HEK293 (cell line): Measurements from ENCODE around the gene KRTDAP.
A peak's percentile ranks its signal among the peaks of the same experiment; 100 is the strongest.

ENCODE experiments used
- GLI2 ChIP-seq: fragments of 450-650 bp; formaldehyde crosslinking; IDR thresholded peaks from 2 replicates; pipeline ENCODE4; 2017; ENCODE audit warnings: missing biosample characterization, missing genetic modification characterization, low read depth, borderline replicate concordance
- GLI4 ChIP-seq: fragments of 450-650 bp; formaldehyde crosslinking; IDR thresholded peaks from 2 replicates; pipeline ENCODE4 v1.5.1; 2016; ENCODE audit warnings: missing biosample characterization, missing genetic modification characterization
- KLF10 ChIP-seq: fragments of 450-650 bp; IDR thresholded peaks from 2 replicates; pipeline ENCODE4 v1.5.1; 2018; ENCODE audit warnings: missing biosample characterization, mild to moderate bottlenecking, missing genetic modification characterization
- KLF7 ChIP-seq: fragments of 450-650 bp; formaldehyde crosslinking; IDR thresholded peaks from 2 replicates; pipeline ENCODE4 v1.5.1; 2016; ENCODE audit warnings: missing biosample characterization, missing genetic modification characterization, borderline replicate concordance
- OSR2 ChIP-seq: fragments of 450-650 bp; formaldehyde crosslinking; IDR thresholded peaks from 2 replicates; pipeline ENCODE4 v1.5.1; 2016; ENCODE audit warnings: missing biosample characterization, missing genetic modification characterization
- PBX3 ChIP-seq: sonication (generic); formaldehyde crosslinking; IDR thresholded peaks from 2 replicates; pipeline ENCODE4 v1.8.1; 2022; ENCODE audit warnings: mild to moderate bottlenecking, moderate library complexity, missing genetic modification reagents
- SETDB1 ChIP-seq: IDR thresholded peaks from one replicate; pipeline ENCODE4 v1.6.1; 2017; ENCODE audit warnings: mild to moderate bottlenecking, low read length, moderate library complexity, mixed read lengths; ENCODE audit not compliant: insufficient read length
- ZBTB48 ChIP-seq: fragments of 450-650 bp; formaldehyde crosslinking; IDR thresholded peaks from 2 replicates; pipeline ENCODE4 v1.5.1; 2016; ENCODE audit warnings: missing biosample characterization, missing genetic modification characterization
- ZBTB49 ChIP-seq: fragments of 450-650 bp; formaldehyde crosslinking; IDR thresholded peaks from 2 replicates; pipeline ENCODE4 v1.5.1; 2016; ENCODE audit warnings: missing biosample characterization, missing genetic modification characterization, low read depth
- ZEB2 ChIP-seq: fragments of 450-650 bp; formaldehyde crosslinking; IDR thresholded peaks from 2 replicates; pipeline ENCODE4 v1.5.1; 2016; ENCODE audit warnings: missing biosample characterization, missing genetic modification characterization
- ZFP3 ChIP-seq: fragments of 450-650 bp; formaldehyde crosslinking; IDR thresholded peaks from 2 replicates; pipeline ENCODE4 v1.5.1; 2016; ENCODE audit warnings: low read depth, missing biosample characterization, missing genetic modification characterization
- ZNF175 ChIP-seq: fragments of 450-650 bp; formaldehyde crosslinking; IDR thresholded peaks from 2 replicates; pipeline ENCODE4 v1.5.1; 2016; ENCODE audit warnings: missing biosample characterization, missing genetic modification characterization
- ZNF23 ChIP-seq: fragments of 450-650 bp; formaldehyde crosslinking; IDR thresholded peaks from 2 replicates; pipeline ENCODE4 v1.5.1; 2016; ENCODE audit warnings: missing biosample characterization, missing genetic modification characterization, borderline replicate concordance
- ZNF24 ChIP-seq: fragments of 450-650 bp; formaldehyde crosslinking; IDR thresholded peaks from 2 replicates; pipeline ENCODE4 v1.5.1; 2016; ENCODE audit warnings: missing biosample characterization, missing genetic modification characterization
- ZNF280C ChIP-seq: fragments of 450-650 bp; formaldehyde crosslinking; IDR thresholded peaks from 2 replicates; pipeline ENCODE4 v1.5.1; 2016; ENCODE audit warnings: missing biosample characterization, missing genetic modification characterization
- ZNF311 ChIP-seq: fragments of 450-650 bp; formaldehyde crosslinking; IDR thresholded peaks from 2 replicates; pipeline ENCODE4 v1.5.1; 2017; ENCODE audit warnings: missing biosample characterization, missing genetic modification characterization, borderline replicate concordance
- ZNF350 ChIP-seq: fragments of 450-650 bp; formaldehyde crosslinking; IDR thresholded peaks from 2 replicates; pipeline ENCODE4 v1.5.0; 2017; ENCODE audit warnings: missing biosample characterization, mild to moderate bottlenecking, missing genetic modification characterization
- ZNF433 ChIP-seq: fragments of 450-650 bp; formaldehyde crosslinking; IDR thresholded peaks from 2 replicates; pipeline ENCODE4 v1.5.1; 2016; ENCODE audit warnings: missing biosample characterization, missing genetic modification characterization, low read depth
- ZNF529 ChIP-seq: fragments of 450-650 bp; formaldehyde crosslinking; IDR thresholded peaks from 2 replicates; pipeline ENCODE4 v1.5.1; 2017; ENCODE audit warnings: missing genetic modification characterization, missing biosample characterization; ENCODE audit not compliant: insufficient replicate concordance
- ZNF530 ChIP-seq: fragments of 450-650 bp; formaldehyde crosslinking; IDR thresholded peaks from 2 replicates; pipeline ENCODE4 v1.5.1; 2016; ENCODE audit warnings: low read depth, missing biosample characterization, missing genetic modification characterization
- ZNF558 ChIP-seq: fragments of 450-650 bp; formaldehyde crosslinking; IDR thresholded peaks from 2 replicates; pipeline ENCODE4 v1.5.1; 2016; ENCODE audit warnings: missing biosample characterization, missing genetic modification characterization
- ZNF600 ChIP-seq: fragments of 450-650 bp; formaldehyde crosslinking; IDR thresholded peaks from 2 replicates; pipeline ENCODE4 v1.5.1; 2016; ENCODE audit warnings: missing biosample characterization, missing genetic modification characterization
- ZNF692 ChIP-seq: fragments of 450-650 bp; formaldehyde crosslinking; IDR thresholded peaks from 2 replicates; pipeline ENCODE4 v1.5.1; 2016; ENCODE audit warnings: missing biosample characterization, missing genetic modification characterization
- ZNF768 ChIP-seq: fragments of 450-650 bp; formaldehyde crosslinking; IDR thresholded peaks from 2 replicates; pipeline ENCODE4 v1.5.1; 2018; ENCODE audit warnings: missing biosample characterization, mild to moderate bottlenecking, missing genetic modification characterization
- ZNF776 ChIP-seq: fragments of 450-650 bp; formaldehyde crosslinking; IDR thresholded peaks from 2 replicates; pipeline ENCODE4 v1.5.0; 2017; ENCODE audit warnings: missing biosample characterization, missing genetic modification characterization, borderline replicate concordance
- ZNF792 ChIP-seq: fragments of 450-650 bp; formaldehyde crosslinking; IDR thresholded peaks from 2 replicates; pipeline ENCODE4 v1.5.1; 2016; ENCODE audit warnings: missing biosample characterization, missing genetic modification characterization
- ZNF830 ChIP-seq: fragments of 450-650 bp; IDR thresholded peaks from 2 replicates; pipeline ENCODE4 v1.5.0; 2018; ENCODE audit warnings: missing biosample characterization, missing genetic modification characterization, low read depth, mild to moderate bottlenecking, moderate library complexity
- TF ChIP-seq, protein P1 (sequence below): fragments of 450-650 bp; formaldehyde crosslinking; IDR thresholded peaks from 2 replicates; pipeline ENCODE4 v1.5.1; 2017; ENCODE audit warnings: missing biosample characterization, missing genetic modification characterization
- TF ChIP-seq, protein P2 (sequence below): fragments of 450-650 bp; formaldehyde crosslinking; IDR thresholded peaks from 2 replicates; pipeline ENCODE4 v1.5.1; 2016; ENCODE audit warnings: missing biosample characterization, missing genetic modification characterization

KRTDAP gene

GRCh38 chr19:35509861-35510625, 19.8 kb upstream of the KRTDAP start (continued):
- TF ChIP-seq ZNF280C (tag by site-specific recombination) (no peak), ZNF311 (tag by site-specific recombination) (no peak), GLI4 (tag by site-specific recombination) (no peak), ZNF830 (tag by site-specific recombination) (no peak), ZNF776 (tag by site-specific recombination) (no peak), KLF10 (no peak; the same call in 1 of the 2 replicates), ZNF23 (tag by site-specific recombination) (no peak), ZNF692 (tag by site-specific recombination) (peak; percentile 69), ZBTB49 (tag by site-specific recombination) (no peak), ZNF600 (peak; percentile 97), KLF7 (tag by site-specific recombination) (peak; percentile 75), GLI2 (tag by site-specific recombination) (no peak), ZNF530 (tag by site-specific recombination) (no peak), OSR2 (tag by site-specific recombination) (no peak), ZNF433 (tag by site-specific recombination) (peak; percentile 6; the same call in 1 of the 2 replicates), ZNF175 (no peak), ZNF792 (tag by site-specific recombination) (0 out of 2 replicates have a peak, but pooled peaks have one; percentile 8), ZNF558 (tag by site-specific recombination) (0 out of 2 replicates have a peak, but pooled peaks have one; percentile 35), ZNF529 (tag by site-specific recombination) (no peak), PBX3 (CRISPR knock-in tag) (no peak), ZEB2 (tag by site-specific recombination) (peak; percentile 99), ZNF768 (tag by site-specific recombination) (no peak), ZNF24 (0 out of 2 replicates have a peak, but pooled peaks have one; percentile 88), ZNF350 (tag by site-specific recombination) (no peak), SETDB1 (no peak), ZFP3 (tag by site-specific recombination) (no peak), ZBTB48 (tag by site-specific recombination) (peak; percentile 90)
- TF ChIP-seq, protein P1, sequence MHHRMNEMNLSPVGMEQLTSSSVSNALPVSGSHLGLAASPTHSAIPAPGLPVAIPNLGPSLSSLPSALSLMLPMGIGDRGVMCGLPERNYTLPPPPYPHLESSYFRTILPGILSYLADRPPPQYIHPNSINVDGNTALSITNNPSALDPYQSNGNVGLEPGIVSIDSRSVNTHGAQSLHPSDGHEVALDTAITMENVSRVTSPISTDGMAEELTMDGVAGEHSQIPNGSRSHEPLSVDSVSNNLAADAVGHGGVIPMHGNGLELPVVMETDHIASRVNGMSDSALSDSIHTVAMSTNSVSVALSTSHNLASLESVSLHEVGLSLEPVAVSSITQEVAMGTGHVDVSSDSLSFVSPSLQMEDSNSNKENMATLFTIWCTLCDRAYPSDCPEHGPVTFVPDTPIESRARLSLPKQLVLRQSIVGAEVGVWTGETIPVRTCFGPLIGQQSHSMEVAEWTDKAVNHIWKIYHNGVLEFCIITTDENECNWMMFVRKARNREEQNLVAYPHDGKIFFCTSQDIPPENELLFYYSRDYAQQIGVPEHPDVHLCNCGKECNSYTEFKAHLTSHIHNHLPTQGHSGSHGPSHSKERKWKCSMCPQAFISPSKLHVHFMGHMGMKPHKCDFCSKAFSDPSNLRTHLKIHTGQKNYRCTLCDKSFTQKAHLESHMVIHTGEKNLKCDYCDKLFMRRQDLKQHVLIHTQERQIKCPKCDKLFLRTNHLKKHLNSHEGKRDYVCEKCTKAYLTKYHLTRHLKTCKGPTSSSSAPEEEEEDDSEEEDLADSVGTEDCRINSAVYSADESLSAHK = peak; percentile 56; the same call in 1 of the 2 replicates
- TF ChIP-seq, protein P2, sequence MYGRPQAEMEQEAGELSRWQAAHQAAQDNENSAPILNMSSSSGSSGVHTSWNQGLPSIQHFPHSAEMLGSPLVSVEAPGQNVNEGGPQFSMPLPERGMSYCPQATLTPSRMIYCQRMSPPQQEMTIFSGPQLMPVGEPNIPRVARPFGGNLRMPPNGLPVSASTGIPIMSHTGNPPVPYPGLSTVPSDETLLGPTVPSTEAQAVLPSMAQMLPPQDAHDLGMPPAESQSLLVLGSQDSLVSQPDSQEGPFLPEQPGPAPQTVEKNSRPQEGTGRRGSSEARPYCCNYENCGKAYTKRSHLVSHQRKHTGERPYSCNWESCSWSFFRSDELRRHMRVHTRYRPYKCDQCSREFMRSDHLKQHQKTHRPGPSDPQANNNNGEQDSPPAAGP (tag by site-specific recombination) = peak; percentile 88
